T-helper 1 cell treated with Interleukin-12 subunit alpha and Interleukin-12 subunit beta and Interleukin-4 antibody, amounts not matched to agents 30 μg/mL and 1 μg/mL, for 36 hours (primary cell): Measurements from ENCODE around the gene HSF2.

Experiments
- H3K27ac Mint-ChIP-seq: one replicate; pipeline ENCODE4 v1.8.0; 2021; ENCODE audit warnings: mild to moderate bottlenecking, mixed read lengths
- H3K27me3 Mint-ChIP-seq: one replicate; pipeline ENCODE4 v1.8.0; 2021; ENCODE audit warnings: low read depth, mixed read lengths
- H3K36me3 Mint-ChIP-seq: one replicate; pipeline ENCODE4 v1.8.0; 2021; ENCODE audit warnings: low read depth, mixed read lengths
- H3K4me1 Mint-ChIP-seq: one replicate; pipeline ENCODE4 v1.8.0; 2021; ENCODE audit warnings: low read depth, mixed read lengths
- H3K4me3 Mint-ChIP-seq: one replicate; pipeline ENCODE4 v1.8.0; 2021; ENCODE audit warnings: mild to moderate bottlenecking, moderate library complexity, mixed read lengths
- H3K9me3 Mint-ChIP-seq: one replicate; pipeline ENCODE4 v1.8.0; 2021; ENCODE audit warnings: mixed read lengths

The HSF2 gene

GRCh38 chr6:122385857-122386612 lies 13.4 kb upstream of the HSF2 start:
- Mint-ChIP-seq H3K36me3 (no peaks in the 10 kb centered on the region), H3K9me3 (no peaks in the 10 kb centered on the region), H3K4me1 (peaks cover 4% of the 10 kb centered on the region), H3K4me3 (no peak overlapping the region), H3K27ac (no peak overlapping the region), H3K27me3 (peaks cover 32% of the 10 kb centered on the region)

- H3K36me3 Mint-ChIP-seq: no peaks in the 10 kb centered on the region
Measured at GRCh38 chr6:122388945-122389344, 10.5 kb upstream of the HSF2 start.

GRCh38 chr6:122389704-122390372 lies 9.6 kb upstream of the HSF2 start:
- H3K4me1 Mint-ChIP-seq: peaks cover 6% of the 10 kb centered on the region
- H3K27ac Mint-ChIP-seq: no peak overlapping the region
- H3K36me3 Mint-ChIP-seq: no peaks in the 10 kb centered on the region
- H3K4me3 Mint-ChIP-seq: no peak overlapping the region
- no peaks in the 10 kb centered on the region for H3K9me3 Mint-ChIP-seq
- peaks cover 9% of the 10 kb centered on the region for H3K27me3 Mint-ChIP-seq

More at GRCh38 chr6:122388945-122389344, 10.5 kb upstream of the HSF2 start:
- no peak overlapping the region for H3K4me3 Mint-ChIP-seq
- H3K4me1 Mint-ChIP-seq: peaks cover 4% of the 10 kb centered on the region
- peaks cover 13% of the 10 kb centered on the region for H3K27me3 Mint-ChIP-seq
- H3K9me3 Mint-ChIP-seq: no peaks in the 10 kb centered on the region
- H3K27ac Mint-ChIP-seq: no peak overlapping the region

- no peaks in the 10 kb centered on the region for H3K27me3 Mint-ChIP-seq
- no peaks in the 10 kb centered on the region for H3K9me3 Mint-ChIP-seq
- peaks cover 6% of the 10 kb centered on the region for H3K4me1 Mint-ChIP-seq
- H3K27ac Mint-ChIP-seq: no peak overlapping the region
- no peak overlapping the region for H3K4me3 Mint-ChIP-seq
- no peaks in the 10 kb centered on the region for H3K36me3 Mint-ChIP-seq
Measured at GRCh38 chr6:122392564-122393350, 6.7 kb upstream of the HSF2 start.

- no peak overlapping the region for H3K27ac Mint-ChIP-seq
- H3K9me3 Mint-ChIP-seq: no peaks in the 10 kb centered on the region
- H3K4me3 Mint-ChIP-seq: no peak overlapping the region
- no peaks in the 10 kb centered on the region for H3K27me3 Mint-ChIP-seq
- H3K36me3 Mint-ChIP-seq: no peaks in the 10 kb centered on the region
- peaks cover 6% of the 10 kb centered on the region for H3K4me1 Mint-ChIP-seq
Measured at GRCh38 chr6:122393351-122393896, 6.0 kb upstream of the HSF2 start.

- H3K27me3 Mint-ChIP-seq: no peaks in the 10 kb centered on the region
- H3K36me3 Mint-ChIP-seq: no peaks in the 10 kb centered on the region
- no peak overlapping the region for H3K4me3 Mint-ChIP-seq
- peaks cover 7% of the 10 kb centered on the region for H3K4me1 Mint-ChIP-seq
- no peaks in the 10 kb centered on the region for H3K9me3 Mint-ChIP-seq
- no peak overlapping the region for H3K27ac Mint-ChIP-seq
Measured at GRCh38 chr6:122394016-122394415, 5.4 kb upstream of the HSF2 start.

GRCh38 chr6:122399055-122399347 lies 451 bp upstream of the HSF2 start:
- no peaks in the 10 kb centered on the region for H3K27me3 Mint-ChIP-seq
- peaks cover 29% of the 10 kb centered on the region for H3K4me1 Mint-ChIP-seq
- peak overlapping the region; percentile 82 for H3K4me3 Mint-ChIP-seq
- H3K9me3 Mint-ChIP-seq: no peaks in the 10 kb centered on the region
- peak overlapping the region; percentile 82 for H3K27ac Mint-ChIP-seq
- peaks cover 5% of the 10 kb centered on the region for H3K36me3 Mint-ChIP-seq

- peaks cover 28% of the 10 kb centered on the region for H3K4me1 Mint-ChIP-seq
Measured at GRCh38 chr6:122400121-122400450, 634 bp downstream of the HSF2 start.

GRCh38 chr6:122400462-122401089 lies 1.1 kb downstream of the HSF2 start:
- H3K27ac Mint-ChIP-seq: peak overlapping the region; percentile 97
- no peaks in the 10 kb centered on the region for H3K9me3 Mint-ChIP-seq
- H3K4me1 Mint-ChIP-seq: peaks cover 28% of the 10 kb centered on the region
- peak overlapping the region; percentile 99 for H3K4me3 Mint-ChIP-seq
- no peaks in the 10 kb centered on the region for H3K27me3 Mint-ChIP-seq
- H3K36me3 Mint-ChIP-seq: peaks cover 6% of the 10 kb centered on the region

More at GRCh38 chr6:122400121-122400450, 634 bp downstream of the HSF2 start:
- H3K27ac Mint-ChIP-seq: peak overlapping the region; percentile 97
- H3K4me3 Mint-ChIP-seq: peak overlapping the region; percentile 99
- H3K36me3 Mint-ChIP-seq: peaks cover 6% of the 10 kb centered on the region
- no peaks in the 10 kb centered on the region for H3K27me3 Mint-ChIP-seq
- H3K9me3 Mint-ChIP-seq: no peaks in the 10 kb centered on the region

- no peaks in the 10 kb centered on the region for H3K9me3 Mint-ChIP-seq
- no peaks in the 10 kb centered on the region for H3K27me3 Mint-ChIP-seq
- H3K4me3 Mint-ChIP-seq: peak overlapping the region; percentile 99
- peak overlapping the region; percentile 47 for H3K27ac Mint-ChIP-seq
- H3K4me1 Mint-ChIP-seq: peaks cover 30% of the 10 kb centered on the region
- peaks cover 8% of the 10 kb centered on the region for H3K36me3 Mint-ChIP-seq
Measured at GRCh38 chr6:122401104-122401503, 1.7 kb downstream of the HSF2 start.

- Mint-ChIP-seq H3K27me3 (no peaks in the 10 kb centered on the region), H3K4me3 (no peak overlapping the region), H3K36me3 (peaks cover 23% of the 10 kb centered on the region), H3K27ac (no peak overlapping the region), H3K4me1 (peaks cover 42% of the 10 kb centered on the region), H3K9me3 (peaks cover 8% of the 10 kb centered on the region)
Measured at GRCh38 chr6:122404444-122404843, 5.0 kb downstream of the HSF2 start.

GRCh38 chr6:122405417-122405816 lies 6.0 kb downstream of the HSF2 start:
- Mint-ChIP-seq H3K36me3 (peaks cover 24% of the 10 kb centered on the region), H3K4me3 (no peak overlapping the region)

GRCh38 chr6:122406187-122406586 lies 6.7 kb downstream of the HSF2 start:
- Mint-ChIP-seq H3K27ac (no peak overlapping the region), H3K27me3 (no peaks in the 10 kb centered on the region), H3K4me1 (peaks cover 40% of the 10 kb centered on the region), H3K36me3 (peaks cover 27% of the 10 kb centered on the region), H3K9me3 (peaks cover 8% of the 10 kb centered on the region), H3K4me3 (no peak overlapping the region)

More at GRCh38 chr6:122405417-122405816, 6.0 kb downstream of the HSF2 start:
- Mint-ChIP-seq H3K27me3 (no peaks in the 10 kb centered on the region), H3K9me3 (peaks cover 8% of the 10 kb centered on the region), H3K27ac (no peak overlapping the region), H3K4me1 (peaks cover 44% of the 10 kb centered on the region)

GRCh38 chr6:122407712-122408111 lies 8.3 kb downstream of the HSF2 start:
- H3K4me1 Mint-ChIP-seq: peaks cover 28% of the 10 kb centered on the region
- no peaks in the 10 kb centered on the region for H3K27me3 Mint-ChIP-seq
- peaks cover 32% of the 10 kb centered on the region for H3K36me3 Mint-ChIP-seq
- H3K27ac Mint-ChIP-seq: no peak overlapping the region
- peaks cover 8% of the 10 kb centered on the region for H3K9me3 Mint-ChIP-seq
- H3K4me3 Mint-ChIP-seq: no peak overlapping the region
